Thoracic aorta (tissue), 2 donors: ENCODE data around the gene SERPINB6. TPM values are rescaled to one million over a fixed set of nuclear protein-coding genes. Genes with fewer than 3 reads are reported as not detected.

Source experiments
- ATAC-seq: fragments of 150-250 bp; one replicate; pipeline ENCODE4 v1.8.0; 2017; ENCODE audit warnings: low read depth; ENCODE audit not compliant: insufficient number of reproducible peaks, low FRiP score
- DNase-seq: peaks from one replicate; pipeline ENCODE4 v3.0.0-alpha.2; 2020; ENCODE audit warnings: low spot score
- H3K27ac ChIP-seq, 2 donors: fragments of 200-600 bp; sonication (generic); 1 replicate in 1 of 2; 2 replicates in 1 of 2; pipeline ENCODE4 v1.5.1; 2016; ENCODE audit warnings: mild to moderate bottlenecking in 2 of 2, moderate library complexity in 2 of 2
- H3K27me3 ChIP-seq: fragments of 200-600 bp; sonication (generic); replicated peaks from 2 replicates; pipeline ENCODE4 v1.6.0; 2016; ENCODE audit warnings: mild to moderate bottlenecking; ENCODE audit not compliant: insufficient read depth
- H3K36me3 ChIP-seq: fragments of 200-600 bp; sonication (generic); one replicate; pipeline ENCODE4 v1.5.1; 2016
- H3K4me1 ChIP-seq, 2 donors: fragments of 200-600 bp; sonication (generic); 1 replicate in 1 of 2; 2 replicates in 1 of 2; pipeline versions ENCODE4 v1.5.1 to v1.6.0; 2016; ENCODE audit warnings: low read depth in 2 of 2, mild to moderate bottlenecking in 1 of 2; ENCODE audit not compliant: control insufficient read depth in 1 of 2
- H3K4me3 ChIP-seq: fragments of 200-600 bp; sonication (generic); 2 replicates; pipeline ENCODE4 v1.5.1; 2016; ENCODE audit warnings: mild to moderate bottlenecking
- H3K9me3 ChIP-seq: fragments of 200-600 bp; sonication (generic); 2 replicates; pipeline ENCODE4 v1.5.1; 2016
- CTCF ChIP-seq: fragments of 200-600 bp; sonication (generic); IDR thresholded peaks from one replicate; pipeline ENCODE4 v1.5.1; 2019; ENCODE audit warnings: antibody characterized with exemption
- total RNA-seq, 2 donors: library from RNA; depleted of rRNA; stranded (reverse); fragments of >200 nt; gene quantifications; one replicate each; pipeline versions ENCODE4 v1.1.0 to v1.2.3, GENCODE V29; 2016

The SERPINB6 gene
- total RNA-seq, 2 donors from 2014 or later = 161 to 180 TPM

- H3K36me3 ChIP-seq = no peaks in the 10 kb centered on the region
- DNase-seq = no peak
These were observed 53.4 kb downstream of the SERPINB6 start for GRCh38 chr6:2917801-2918445.

GRCh38 chr6:2917065-2917464 is 54.3 kb downstream of the SERPINB6 start:
- Histone ChIP-seq H3K9me3 (no peaks in the 10 kb centered on the region), H3K4me1 (no peaks in the 10 kb centered on the region), H3K27me3 (no peaks in the 10 kb centered on the region), H3K27ac (no peak overlapping the region), H3K4me3 (no peak overlapping the region), H3K36me3 (no peaks in the 10 kb centered on the region)
- TF ChIP-seq CTCF = peak; percentile 18
- DNase-seq = no peak
- ATAC-seq = no peak

More at GRCh38 chr6:2917801-2918445, 53.4 kb downstream of the SERPINB6 start:
- no peak for ATAC-seq
- H3K27me3 ChIP-seq = no peaks in the 10 kb centered on the region
- no peak for TF ChIP-seq CTCF
- no peak overlapping the region for H3K27ac ChIP-seq
- no peaks in the 10 kb centered on the region for H3K9me3 ChIP-seq
- H3K4me1 ChIP-seq = no peaks in the 10 kb centered on the region
- H3K4me3 ChIP-seq = no peak overlapping the region

DNA sequence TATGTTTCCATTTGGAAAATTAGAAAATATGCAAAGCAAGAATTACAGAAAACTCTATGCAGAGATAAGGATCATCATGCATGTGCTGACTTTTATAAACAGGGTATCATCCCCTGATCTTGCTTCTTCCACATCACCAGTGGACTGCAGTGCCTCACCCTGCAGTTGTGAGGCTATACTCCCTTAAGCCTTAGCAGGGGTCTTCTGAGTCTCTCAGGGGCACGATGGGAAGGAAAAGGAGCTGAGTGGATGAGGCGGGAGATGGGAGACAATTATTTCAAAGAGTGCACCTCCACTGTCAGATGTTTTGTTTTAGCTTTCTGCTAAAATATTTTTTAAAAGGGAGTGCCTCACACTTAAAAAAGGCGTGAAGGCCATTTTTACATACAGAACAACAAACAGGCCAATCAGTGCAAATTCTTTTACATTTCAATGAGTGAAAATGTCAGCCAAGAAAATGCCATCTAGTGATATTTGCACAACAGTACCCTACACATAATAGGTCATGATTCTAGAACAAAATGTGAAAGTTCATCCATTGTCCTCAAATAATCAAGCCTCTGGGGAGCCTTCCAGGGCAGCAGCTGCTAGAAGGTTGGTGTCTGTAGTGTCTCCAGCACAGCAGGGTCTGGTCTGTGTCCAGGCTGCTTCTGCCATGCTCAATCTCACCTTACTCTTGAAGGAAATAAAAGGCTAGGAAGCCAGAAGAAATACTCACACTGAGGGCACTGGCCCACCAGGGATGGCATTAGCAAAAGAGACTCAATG is 55.0 kb downstream of the SERPINB6 start:
- H3K27me3 ChIP-seq = no peaks in the 10 kb centered on the region
- DNase-seq = no peak
- H3K27ac ChIP-seq = no peak overlapping the region
- no peak overlapping the region for H3K4me3 ChIP-seq
- H3K4me1 ChIP-seq = no peaks in the 10 kb centered on the region
- TF ChIP-seq CTCF = no peak
- H3K36me3 ChIP-seq = no peaks in the 10 kb centered on the region
- H3K9me3 ChIP-seq = no peaks in the 10 kb centered on the region
- ATAC-seq = no peak

GRCh38 chr6:2915150-2915549 is 56.2 kb downstream of the SERPINB6 start:
- Histone ChIP-seq H3K9me3 (no peaks in the 10 kb centered on the region), H3K4me1 (no peaks in the 10 kb centered on the region), H3K27ac (no peak overlapping the region), H3K4me3 (no peak overlapping the region), H3K27me3 (no peaks in the 10 kb centered on the region), H3K36me3 (no peaks in the 10 kb centered on the region)
- no peak for DNase-seq
- no peak for ATAC-seq
- TF ChIP-seq CTCF = no peak

GRCh38 chr6:2914318-2914660 is 57.1 kb downstream of the SERPINB6 start:
- DNase-seq = no peak
- ATAC-seq = no peak
- no peaks in the 10 kb centered on the region for H3K27me3 ChIP-seq
- no peak overlapping the region for H3K27ac ChIP-seq
- no peak overlapping the region for H3K4me3 ChIP-seq
- no peaks in the 10 kb centered on the region for H3K4me1 ChIP-seq
- no peaks in the 10 kb centered on the region for H3K9me3 ChIP-seq
- TF ChIP-seq CTCF = no peak
- H3K36me3 ChIP-seq = no peaks in the 10 kb centered on the region
